ENCODE data around the gene SGSM2.

SGSM2 gene

DNA sequence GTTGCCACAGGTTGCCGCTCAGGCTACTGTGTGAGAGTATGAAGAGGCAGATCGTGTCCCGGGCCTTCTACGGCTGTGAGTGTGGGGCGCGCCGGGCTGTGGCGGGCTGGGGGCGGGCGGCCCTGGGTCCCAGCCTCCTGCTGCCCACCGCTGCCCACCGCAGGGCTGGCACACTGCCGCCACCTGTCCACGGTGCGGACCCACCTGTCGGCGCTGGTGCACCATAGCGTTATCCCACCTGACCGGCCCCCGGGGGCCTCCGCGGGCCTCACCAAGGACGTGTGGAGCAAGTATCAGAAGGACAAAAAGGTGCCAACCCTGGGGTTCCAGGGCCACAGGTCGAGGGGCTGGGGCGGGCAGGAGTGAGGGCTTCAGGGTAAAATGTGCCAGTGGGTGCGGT lies 34.9 kb downstream of the SGSM2 start:
- no peak for TF ChIP-seq EZH2phosphoT487 (conservative IDR thresholded peaks at IDR 0.05; ENCODE audit: low read length)
- H3K9me2 ChIP-seq (replicated peaks; ENCODE audit: insufficient read depth, low read length): no peaks in the 10 kb centered on the region
- no peaks in the 10 kb centered on the region for H3F3A ChIP-seq (ENCODE audit: insufficient read depth)
- H4K20me1 ChIP-seq (ENCODE audit: low read depth, low read length): no peaks in the 10 kb centered on the region
- H3K9me3 ChIP-seq (ENCODE audit: insufficient read depth, low read length): no peaks in the 10 kb centered on the region
- H3K27ac ChIP-seq (ENCODE audit: low read depth, low read length): no peak overlapping the region
- H3K4me2 ChIP-seq (ENCODE audit: low read depth, low read length, poor library complexity, severe bottlenecking): no peak overlapping the region
- H3K4me3 ChIP-seq (ENCODE audit: insufficient read depth, low read length, poor library complexity, severe bottlenecking): no peak overlapping the region
- H3K79me2 ChIP-seq (ENCODE audit: insufficient read depth, low read length): no peaks in the 10 kb centered on the region
- no peak overlapping the region for H2AFZ ChIP-seq (ENCODE audit: low read depth, low read length, severe bottlenecking)
- H3K36me3 ChIP-seq (ENCODE audit: low read length): no peaks in the 10 kb centered on the region
- H3K9ac ChIP-seq (ENCODE audit: low read length): no peak overlapping the region
- no peaks in the 10 kb centered on the region for H3K27me3 ChIP-seq (ENCODE audit: low read length)

- no peak overlapping the region for H3K4me3 ChIP-seq (ENCODE audit: insufficient read depth, low read length, poor library complexity, severe bottlenecking)
- no peaks in the 10 kb centered on the region for H3K36me3 ChIP-seq (ENCODE audit: low read length)
- H3K4me2 ChIP-seq (ENCODE audit: low read depth, low read length, poor library complexity, severe bottlenecking): no peak overlapping the region
- H2AFZ ChIP-seq (ENCODE audit: low read depth, low read length, severe bottlenecking): no peak overlapping the region
- H4K20me1 ChIP-seq (ENCODE audit: low read depth, low read length): no peaks in the 10 kb centered on the region
- no peaks in the 10 kb centered on the region for H3K9me2 ChIP-seq (replicated peaks; ENCODE audit: insufficient read depth, low read length)
- no peak overlapping the region for H3K9ac ChIP-seq (ENCODE audit: low read length)
- H3F3A ChIP-seq (ENCODE audit: insufficient read depth): no peaks in the 10 kb centered on the region
- no peak overlapping the region for H3K27ac ChIP-seq (ENCODE audit: low read depth, low read length)
- no peaks in the 10 kb centered on the region for H3K9me3 ChIP-seq (ENCODE audit: insufficient read depth, low read length)
- TF ChIP-seq CTCF (IDR thresholded peaks at IDR 0.05; ENCODE audit: insufficient read depth, low read length, poor library complexity, severe bottlenecking): no peak
- no peak for TF ChIP-seq EZH2phosphoT487 (conservative IDR thresholded peaks at IDR 0.05; ENCODE audit: low read length)
- no peaks in the 10 kb centered on the region for H3K27me3 ChIP-seq (ENCODE audit: low read length)
- H3K79me2 ChIP-seq (ENCODE audit: insufficient read depth, low read length): no peaks in the 10 kb centered on the region
These were observed 35.4 kb downstream of the SGSM2 start for GRCh38 chr17:2372681-2373080.

- no peaks in the 10 kb centered on the region for H3K9me2 ChIP-seq (replicated peaks; ENCODE audit: insufficient read depth, low read length)
- H3K27ac ChIP-seq (ENCODE audit: low read depth, low read length): no peak overlapping the region
- H3K4me2 ChIP-seq (ENCODE audit: low read depth, low read length, poor library complexity, severe bottlenecking): no peak overlapping the region
- H3K27me3 ChIP-seq (ENCODE audit: low read length): no peaks in the 10 kb centered on the region
- H3K9ac ChIP-seq (ENCODE audit: low read length): no peak overlapping the region
- no peaks in the 10 kb centered on the region for H3K9me3 ChIP-seq (ENCODE audit: insufficient read depth, low read length)
- H3F3A ChIP-seq (ENCODE audit: insufficient read depth): no peaks in the 10 kb centered on the region
- TF ChIP-seq CTCF (IDR thresholded peaks at IDR 0.05; ENCODE audit: insufficient read depth, low read length, poor library complexity, severe bottlenecking) (no peak), EZH2phosphoT487 (conservative IDR thresholded peaks at IDR 0.05; ENCODE audit: low read length) (no peak)
- no peak overlapping the region for H3K4me3 ChIP-seq (ENCODE audit: insufficient read depth, low read length, poor library complexity, severe bottlenecking)
- H4K20me1 ChIP-seq (ENCODE audit: low read depth, low read length): no peaks in the 10 kb centered on the region
- no peaks in the 10 kb centered on the region for H3K79me2 ChIP-seq (ENCODE audit: insufficient read depth, low read length)
- no peaks in the 10 kb centered on the region for H3K36me3 ChIP-seq (ENCODE audit: low read length)
- H2AFZ ChIP-seq (ENCODE audit: low read depth, low read length, severe bottlenecking): no peak overlapping the region
These were observed 35.9 kb downstream of the SGSM2 start for GRCh38 chr17:2373179-2373578.

DNA sequence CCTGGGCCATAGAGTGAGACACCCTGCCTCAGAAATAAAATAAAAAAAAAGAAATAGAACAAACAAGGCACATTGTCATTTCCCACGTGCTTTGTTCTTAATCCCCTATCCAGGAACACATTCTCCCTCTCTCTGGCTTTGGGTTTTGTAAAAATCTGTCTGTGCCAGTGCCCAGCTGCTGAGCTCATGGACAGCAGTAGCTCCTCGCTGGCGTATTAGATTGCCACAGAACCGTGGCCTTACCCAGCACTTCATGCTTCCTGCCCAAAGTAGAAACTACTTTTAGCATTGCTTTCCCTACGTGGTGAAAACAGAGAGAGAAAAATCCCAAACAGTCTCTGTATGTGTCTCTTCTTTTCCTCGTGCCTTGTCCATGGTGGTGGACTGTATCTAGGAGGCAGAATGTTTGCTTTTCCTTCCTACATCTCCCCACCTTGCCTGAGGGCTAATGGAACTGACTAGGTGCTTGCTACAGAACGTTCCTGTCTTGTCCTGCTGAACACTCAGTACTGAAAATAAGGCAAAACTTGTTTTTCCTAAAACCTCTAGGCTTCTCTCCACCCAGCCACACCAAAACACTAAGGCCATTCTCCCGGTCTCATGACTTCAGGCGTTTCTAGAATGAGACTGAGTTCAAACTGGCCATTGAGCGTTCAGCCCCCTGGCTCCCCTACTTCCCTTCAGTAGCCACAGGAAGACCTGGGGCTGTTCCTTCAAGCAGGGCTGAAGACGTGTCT lies 37.4 kb downstream of the SGSM2 start:
- TF ChIP-seq CTCF (IDR thresholded peaks at IDR 0.05; ENCODE audit: insufficient read depth, low read length, poor library complexity, severe bottlenecking) (no peak), EZH2phosphoT487 (conservative IDR thresholded peaks at IDR 0.05; ENCODE audit: low read length) (no peak)
- no peaks in the 10 kb centered on the region for H3K9me2 ChIP-seq (replicated peaks; ENCODE audit: insufficient read depth, low read length)
- no peak overlapping the region for H3K9ac ChIP-seq (ENCODE audit: low read length)
- H3K79me2 ChIP-seq (ENCODE audit: insufficient read depth, low read length): no peaks in the 10 kb centered on the region
- no peaks in the 10 kb centered on the region for H3F3A ChIP-seq (ENCODE audit: insufficient read depth)
- H3K4me3 ChIP-seq (ENCODE audit: insufficient read depth, low read length, poor library complexity, severe bottlenecking): no peak overlapping the region
- no peaks in the 10 kb centered on the region for H3K36me3 ChIP-seq (ENCODE audit: low read length)
- no peaks in the 10 kb centered on the region for H3K9me3 ChIP-seq (ENCODE audit: insufficient read depth, low read length)
- no peaks in the 10 kb centered on the region for H4K20me1 ChIP-seq (ENCODE audit: low read depth, low read length)
- no peak overlapping the region for H3K4me2 ChIP-seq (ENCODE audit: low read depth, low read length, poor library complexity, severe bottlenecking)
- no peaks in the 10 kb centered on the region for H3K27me3 ChIP-seq (ENCODE audit: low read length)
- no peak overlapping the region for H3K27ac ChIP-seq (ENCODE audit: low read depth, low read length)
- H2AFZ ChIP-seq (ENCODE audit: low read depth, low read length, severe bottlenecking): no peak overlapping the region
